Fibroblast of gingiva (primary cell): ENCODE measurements around the gene KCNQ1.
A peak's percentile ranks its signal among the peaks of the same experiment; 100 is the strongest.

Experiments
- DNase-seq: peaks from one replicate; pipeline ENCODE4 v3.0.0-alpha.2; 2011; ENCODE audit warnings: low read depth

Gene KCNQ1

GRCh38 chr11:2444821-2445745 lies at the start of gene KCNQ1:
Gene KCNQ1, plus strand, starts transcription at chr11:2445008. Its CDS starts 91 bp downstream, at chr11:2445099.
- DNase-seq, result no peak

- DNase-seq, result no peak
Measured at GRCh38 chr11:2395211-2395730, 49.5 kb upstream of the KCNQ1 start.

- DNase-seq, result no peak
Measured at GRCh38 chr11:2395856-2396255, 49.0 kb upstream of the KCNQ1 start.

- DNase-seq, result no peak
Measured at GRCh38 chr11:2396471-2396870, 48.3 kb upstream of the KCNQ1 start.

- no peak for DNase-seq
Measured at GRCh38 chr11:2397005-2397404, 47.8 kb upstream of the KCNQ1 start.

- DNase-seq, result no peak
Measured at GRCh38 chr11:2398664-2399355, 46.0 kb upstream of the KCNQ1 start.

GRCh38 chr11:2399488-2400068 lies 45.2 kb upstream of the KCNQ1 start:
- DNase-seq, result peak; percentile 37

- peak; percentile 100 for DNase-seq
Measured at GRCh38 chr11:2400069-2400761, 44.6 kb upstream of the KCNQ1 start, which contains the start of gene TSSC4. Gene TSSC4, plus strand, starts transcription at chr11:2400750. Its CDS starts 1,884 bp downstream, at chr11:2402634.

GRCh38 chr11:2400762-2401435 lies 43.9 kb upstream of the KCNQ1 start:
- peak; percentile 27 for DNase-seq

GRCh38 chr11:2401436-2401984 lies 43.3 kb upstream of the KCNQ1 start:
- DNase-seq, result no peak

- DNase-seq, result no peak
Measured at GRCh38 chr11:2402106-2402505, 42.7 kb upstream of the KCNQ1 start.

- no peak for DNase-seq
Measured at GRCh38 chr11:2402890-2403645, 41.7 kb upstream of the KCNQ1 start.

GRCh38 chr11:2404735-2405196 lies 40.0 kb upstream of the KCNQ1 start:
- DNase-seq, result no peak

- DNase-seq, result no peak
Measured at GRCh38 chr11:2406451-2406850, 38.4 kb upstream of the KCNQ1 start.

- DNase-seq, result no peak
Measured at GRCh38 chr11:2406878-2407410, 37.9 kb upstream of the KCNQ1 start.

- DNase-seq, result no peak
Measured at GRCh38 chr11:2408671-2409070, 36.1 kb upstream of the KCNQ1 start.

- DNase-seq, result no peak
Measured at GRCh38 chr11:2409126-2409525, 35.7 kb upstream of the KCNQ1 start.

GRCh38 chr11:2409611-2410468 lies 35.0 kb upstream of the KCNQ1 start:
- DNase-seq, result no peak

GRCh38 chr11:2410616-2411015 lies 34.2 kb upstream of the KCNQ1 start:
- DNase-seq, result no peak
